Subcutaneous adipose tissue (tissue), 4 donors: Measurements from ENCODE around the gene PTPRG. TPM values are rescaled to one million over a fixed set of nuclear protein-coding genes. Genes with fewer than 3 reads are reported as not detected.

ENCODE experiments used
- total RNA-seq, 4 donors: library from RNA; depleted of rRNA; stranded (reverse); fragments of >200 nt; gene quantifications; one replicate each; pipeline ENCODE4 v1.1.0, GENCODE V29; 2016
- TF ChIP-seq, protein P1 (sequence below): fragments of 450-650 bp; IDR thresholded peaks from one replicate; pipeline ENCODE4 v1.5.1; 2016; ENCODE audit warnings: low read depth, mild to moderate bottlenecking, control low read depth, antibody characterized with exemption, moderate library complexity

Gene PTPRG
- total RNA-seq, 4 donors from 2014 or later, result 115 to 164 (median 159) TPM

- TF ChIP-seq, protein P1, sequence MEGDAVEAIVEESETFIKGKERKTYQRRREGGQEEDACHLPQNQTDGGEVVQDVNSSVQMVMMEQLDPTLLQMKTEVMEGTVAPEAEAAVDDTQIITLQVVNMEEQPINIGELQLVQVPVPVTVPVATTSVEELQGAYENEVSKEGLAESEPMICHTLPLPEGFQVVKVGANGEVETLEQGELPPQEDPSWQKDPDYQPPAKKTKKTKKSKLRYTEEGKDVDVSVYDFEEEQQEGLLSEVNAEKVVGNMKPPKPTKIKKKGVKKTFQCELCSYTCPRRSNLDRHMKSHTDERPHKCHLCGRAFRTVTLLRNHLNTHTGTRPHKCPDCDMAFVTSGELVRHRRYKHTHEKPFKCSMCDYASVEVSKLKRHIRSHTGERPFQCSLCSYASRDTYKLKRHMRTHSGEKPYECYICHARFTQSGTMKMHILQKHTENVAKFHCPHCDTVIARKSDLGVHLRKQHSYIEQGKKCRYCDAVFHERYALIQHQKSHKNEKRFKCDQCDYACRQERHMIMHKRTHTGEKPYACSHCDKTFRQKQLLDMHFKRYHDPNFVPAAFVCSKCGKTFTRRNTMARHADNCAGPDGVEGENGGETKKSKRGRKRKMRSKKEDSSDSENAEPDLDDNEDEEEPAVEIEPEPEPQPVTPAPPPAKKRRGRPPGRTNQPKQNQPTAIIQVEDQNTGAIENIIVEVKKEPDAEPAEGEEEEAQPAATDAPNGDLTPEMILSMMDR, result no peak
These were observed 178.3 kb downstream of the PTPRG start for GRCh38 chr3:61739640-61740039.

GRCh38 chr3:61740494-61740893 lies 179.1 kb downstream of the PTPRG start:
- TF ChIP-seq, protein P1, result no peak

DNA sequence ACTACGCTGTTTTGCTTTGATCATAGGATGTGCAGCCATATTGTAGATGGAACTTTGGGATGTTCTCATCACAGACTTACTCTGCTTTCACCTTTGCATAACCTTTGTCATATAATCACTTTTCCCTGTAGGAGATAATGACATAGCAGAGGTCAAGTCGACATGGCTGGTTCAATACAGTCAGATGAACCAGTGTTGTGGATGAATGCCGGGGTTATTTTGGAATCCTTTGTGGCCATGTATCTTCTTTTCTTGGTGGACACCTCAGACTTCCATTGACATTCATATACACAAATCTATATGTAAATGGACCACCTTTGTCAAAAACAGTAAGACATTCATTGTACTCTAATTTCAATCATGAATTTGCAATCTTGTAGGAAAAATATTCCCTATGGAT lies 180.2 kb downstream of the PTPRG start:
- TF ChIP-seq, protein P1, result no peak

DNA sequence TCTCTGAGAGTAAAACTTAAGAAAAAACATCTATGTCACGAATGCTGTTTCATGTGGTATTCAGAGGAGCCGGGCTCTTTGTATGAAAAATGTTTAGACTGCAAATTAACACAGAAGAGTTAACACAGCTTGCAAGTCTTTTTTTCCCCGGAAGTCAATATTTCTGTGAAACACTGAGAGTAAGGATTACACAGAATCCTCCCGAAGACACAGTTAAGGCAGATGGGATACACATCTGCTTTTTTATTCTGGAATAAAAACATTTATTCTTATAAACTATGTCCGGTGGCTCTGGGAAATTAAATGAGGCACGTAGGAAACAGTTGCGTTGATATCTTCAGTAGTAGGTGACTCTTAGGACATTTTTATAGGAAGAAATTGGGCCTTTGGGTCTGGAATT lies 180.6 kb downstream of the PTPRG start:
- TF ChIP-seq, protein P1, result no peak

DNA sequence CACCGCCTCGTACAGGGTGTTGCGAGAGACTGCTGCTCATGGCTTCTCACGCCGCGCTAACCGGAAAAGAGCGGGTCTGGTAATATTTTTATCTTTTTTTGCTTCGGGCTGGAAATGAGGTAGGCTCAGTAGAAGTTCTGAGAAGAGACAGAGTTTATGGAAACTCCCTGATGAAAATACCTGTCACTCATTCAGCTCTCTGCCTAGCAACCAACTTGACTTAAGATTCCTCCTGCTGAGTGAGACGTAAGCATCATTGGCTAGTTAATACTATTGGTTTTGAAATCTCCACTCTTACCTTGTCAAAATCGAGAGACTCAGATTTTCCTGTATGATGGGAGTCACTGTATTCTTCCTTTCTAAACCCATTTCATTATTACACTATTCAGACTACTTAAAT lies 181.7 kb downstream of the PTPRG start:
- TF ChIP-seq, protein P1, result no peak

GRCh38 chr3:61743686-61744242 lies 182.4 kb downstream of the PTPRG start:
- TF ChIP-seq, protein P1, result no peak

GRCh38 chr3:61748288-61748687 lies 186.9 kb downstream of the PTPRG start:
- TF ChIP-seq, protein P1, result no peak
